CD4-positive, alpha-beta memory T cell (primary cell): ENCODE data around the gene SLC16A4. TPM values are rescaled to one million over a fixed set of nuclear protein-coding genes. Genes with fewer than 3 reads are reported as not detected.
"Not testable (repeated sequence)": the region's sequence is repeated elsewhere in the genome, so short reads cannot be mapped to it uniquely, and the experiment has no call there.

Source experiments
- CTCF ChIA-PET: fragments of 350-600 bp; sonication (Branson Sonifier 250); formaldehyde crosslinking; loops from one replicate; lab custom pipeline; 2021; ENCODE audit warnings: inconsistent platforms; ENCODE audit not compliant: partially characterized antibody; lab: Charles Lee
- POLR2A ChIA-PET: fragments of 350-600 bp; sonication (Branson Sonifier 250); formaldehyde crosslinking; loops from one replicate; lab custom pipeline; 2021; ENCODE audit not compliant: partially characterized antibody; lab: Charles Lee
- DNase-seq, 5 donors: peaks; one replicate each; pipeline versions ENCODE4 v3.0.0 to v3.0.0-alpha.2; 2020 to 2022; ENCODE audit warnings: mixed read lengths in 1 of 5
- H3K27ac ChIP-seq: one replicate; pipeline ENCODE4 v1.7.0; 2013; ENCODE audit warnings: low read depth, low read length
- H3K27me3 ChIP-seq: 2 replicates; pipeline ENCODE4 v1.7.0; 2013; ENCODE audit warnings: mild to moderate bottlenecking, low read length, moderate library complexity; ENCODE audit not compliant: insufficient read depth
- H3K36me3 ChIP-seq: 2 replicates; pipeline ENCODE4 v1.7.0; 2013; ENCODE audit warnings: mild to moderate bottlenecking, low read length, moderate library complexity; ENCODE audit not compliant: insufficient read depth
- H3K4me1 ChIP-seq: 2 replicates; pipeline ENCODE4 v1.7.0; 2013; ENCODE audit warnings: mild to moderate bottlenecking, low read length, moderate library complexity; ENCODE audit not compliant: insufficient read depth
- H3K4me3 ChIP-seq, 2 donors: one replicate each; pipeline ENCODE4 v1.7.0; 2013; ENCODE audit warnings: low read length in 2 of 2, mild to moderate bottlenecking in 1 of 2
- H3K9me3 ChIP-seq, 2 donors: one replicate each; pipeline ENCODE4 v1.7.0; 2013; ENCODE audit warnings: low read length in 2 of 2, control low read depth in 1 of 2; ENCODE audit not compliant: control insufficient read depth in 1 of 2
- H3K27ac Mint-ChIP-seq, 7 donors: one replicate each; pipeline ENCODE4 v1.8.0; 2020 to 2021; ENCODE audit warnings: mixed read lengths in 7 of 7, mild to moderate bottlenecking in 6 of 7, inconsistent platforms in 3 of 7, moderate library complexity in 3 of 7
- H3K27me3 Mint-ChIP-seq, 2 donors: one replicate each; pipeline ENCODE4 v1.8.0; 2020 to 2021; ENCODE audit warnings: mixed read lengths in 2 of 2
- H3K36me3 Mint-ChIP-seq, 2 donors: one replicate each; pipeline ENCODE4 v1.8.0; 2020 to 2021; ENCODE audit warnings: mixed read lengths in 2 of 2, inconsistent platforms in 1 of 2, mild to moderate bottlenecking in 1 of 2
- H3K4me1 Mint-ChIP-seq, 4 donors: one replicate each; pipeline ENCODE4 v1.8.0; 2020 to 2021; ENCODE audit warnings: mixed read lengths in 4 of 4, mild to moderate bottlenecking in 1 of 4
- H3K4me3 Mint-ChIP-seq, 8 donors: one replicate each; pipeline ENCODE4 v1.8.0; 2020 to 2021; ENCODE audit warnings: mixed read lengths in 8 of 8, mild to moderate bottlenecking in 7 of 8, moderate library complexity in 6 of 8, inconsistent platforms in 3 of 8
- H3K9me3 Mint-ChIP-seq, 8 donors: one replicate each; pipeline ENCODE4 v1.8.0; 2020 to 2021; ENCODE audit warnings: mixed read lengths in 8 of 8, mild to moderate bottlenecking in 5 of 8, inconsistent platforms in 3 of 8, moderate library complexity in 1 of 8
- intact Hi-C: fragments of 100-400 bp; cut with micrococcal nuclease; formaldehyde crosslinking; loops from one replicate; pipeline ENCODE4 v1.15.1; 2023
- polyA plus RNA-seq, 2 donors: library from polyadenylated mRNA; unstranded; fragments of 300-500 nt; fragmentation: Illumina TruSeq; gene quantifications; one replicate each; pipeline ENCODE4 v1.2.3, GENCODE V29; 2021
- total RNA-seq, 2 experiments: library from RNA; stranded (reverse); gene quantifications; one replicate each; pipeline ENCODE4 v1.2.3, GENCODE V29; 2021

Gene SLC16A4
- under 1 TPM; 0.39 to 0.90 TPM for total RNA-seq
- under 1 TPM; 0.29 to 0.73 TPM for polyA plus RNA-seq

DNA sequence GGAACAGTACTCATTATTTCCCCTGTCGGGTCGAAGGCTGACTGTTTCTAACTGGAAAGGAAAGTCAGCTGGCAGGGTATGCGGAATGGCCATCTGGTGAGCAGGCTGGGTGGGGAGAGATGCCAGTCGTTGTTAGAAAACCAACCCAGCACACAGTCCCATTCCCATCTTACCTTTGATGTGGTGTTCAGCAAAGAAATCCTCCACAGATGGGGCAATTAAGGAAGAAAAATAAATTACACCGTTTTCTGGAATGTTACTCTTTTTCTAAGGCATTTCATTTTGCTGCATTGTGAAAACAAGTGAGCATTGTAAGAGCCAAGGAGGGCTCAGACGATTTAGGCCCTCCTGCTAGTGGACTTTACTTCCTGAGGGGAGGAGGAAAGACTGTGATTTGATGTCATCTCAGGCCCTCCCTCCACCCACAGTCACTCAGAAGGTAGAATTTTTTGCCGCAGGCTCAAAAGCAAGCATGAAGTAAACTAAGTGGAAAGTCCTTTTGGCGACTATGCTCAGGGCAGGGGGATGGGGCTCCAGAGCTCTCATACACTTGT, at the start of gene SLC16A4:
TSS of gene SLC16A4 (minus strand) at position 335 of the 554 bp plus-strand sequence. CDS start 1,703 bp downstream, outside the sequence.
- H3K27me3 ChIP-seq: no peaks in the 10 kb centered on the region
- DNase-seq: no peak
- H3K36me3 ChIP-seq: no peaks in the 10 kb centered on the region
- H3K4me3 ChIP-seq: no peak within 1 kb of the TSS
- peak within 1 kb of the TSS in 3 of 7 donors; percentile 18 to 68 (median 28) for H3K27ac Mint-ChIP-seq
- ChIA-PET CTCF (no interaction called here), POLR2A (no interaction called here)
- no peak within 1 kb of the TSS for H3K27ac ChIP-seq
- no peaks in the 10 kb centered on the region for H3K9me3 ChIP-seq
- H3K36me3 Mint-ChIP-seq: peaks cover 13 to 14% of the 10 kb centered on the region in 2 donors
- H3K9me3 Mint-ChIP-seq: no peaks in the 10 kb centered on the region
- no peaks in the 10 kb centered on the region for H3K27me3 Mint-ChIP-seq
- peaks cover 0 to 3% (median 0%) of the 10 kb centered on the region in 4 donors for H3K4me1 Mint-ChIP-seq
- no peak within 1 kb of the TSS for H3K4me3 Mint-ChIP-seq
- intact Hi-C loops: no loop called here
- no peaks in the 10 kb centered on the region for H3K4me1 ChIP-seq

DNA sequence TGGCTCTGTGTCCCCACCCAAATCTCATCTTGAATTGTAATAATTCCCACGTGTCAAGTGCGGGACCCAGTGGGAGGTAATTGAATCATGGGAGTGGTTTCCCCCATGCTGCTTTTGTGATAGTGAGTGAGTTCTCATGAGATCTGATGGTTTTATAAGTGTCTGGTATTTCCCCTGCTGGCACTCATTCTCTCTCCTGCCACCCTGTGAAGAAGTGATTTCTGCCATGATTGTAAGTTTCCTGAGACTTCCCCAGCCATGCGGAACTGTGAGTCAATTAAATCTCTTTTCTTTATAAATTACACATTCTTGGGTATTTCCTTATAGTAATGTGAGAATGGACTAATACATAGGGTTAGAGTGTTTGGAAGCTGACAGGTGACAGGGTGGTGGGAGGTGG, 49.0 kb upstream of the SLC16A4 start:
- H3K27me3 ChIP-seq, H3K36me3 ChIP-seq, H3K27ac Mint-ChIP-seq, H3K4me1 ChIP-seq, POLR2A ChIA-PET, H3K9me3 ChIP-seq, DNase-seq, H3K4me3 Mint-ChIP-seq, H3K4me1 Mint-ChIP-seq, H3K36me3 Mint-ChIP-seq, H3K27ac ChIP-seq, intact Hi-C loops, H3K9me3 Mint-ChIP-seq, H3K4me3 ChIP-seq, CTCF ChIA-PET: not testable (repeated sequence)
- H3K27me3 Mint-ChIP-seq: peaks cover 4 to 10% of the 10 kb centered on the region in 2 donors

DNA sequence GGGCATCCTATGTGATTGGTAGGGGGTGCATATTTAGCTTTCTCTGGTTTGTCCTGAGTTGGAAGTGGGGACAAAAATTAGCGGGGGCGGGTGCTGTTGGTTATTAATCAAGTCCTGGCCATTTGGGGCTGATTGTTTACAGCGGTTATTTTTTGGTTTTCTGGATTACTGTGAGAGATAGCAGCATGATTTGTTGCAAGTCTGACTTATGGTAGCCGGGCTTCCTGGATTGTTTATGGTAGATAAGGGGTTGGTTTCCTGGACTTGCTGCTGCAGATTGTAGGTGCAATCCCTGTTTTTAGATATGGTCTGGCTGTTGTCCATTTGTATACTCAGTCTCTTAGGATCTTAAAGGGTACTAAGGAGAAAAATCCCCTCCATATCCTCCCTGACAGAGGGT, 48.1 kb upstream of the SLC16A4 start:
- no peaks in the 10 kb centered on the region for H3K4me1 Mint-ChIP-seq
- H3K27me3 Mint-ChIP-seq: peaks cover 4 to 10% of the 10 kb centered on the region in 2 donors
- H3K36me3 Mint-ChIP-seq: no peaks in the 10 kb centered on the region
- DNase-seq: no peak
- H3K4me3 Mint-ChIP-seq: no peak overlapping the region
- Histone ChIP-seq H3K27ac (no peak overlapping the region), H3K9me3 (no peaks in the 10 kb centered on the region), H3K4me3 (no peak overlapping the region), H3K27me3 (no peaks in the 10 kb centered on the region), H3K36me3 (no peaks in the 10 kb centered on the region), H3K4me1 (no peaks in the 10 kb centered on the region)
- no peaks in the 10 kb centered on the region for H3K9me3 Mint-ChIP-seq
- POLR2A ChIA-PET: no interaction called here
- CTCF ChIA-PET: interaction anchor here (4.5 kb wide), 1 partner anchor 21 kb away, joined by 16 read pairs; no protein-coding TSS in a partner anchor
- intact Hi-C loops: no loop called here
- no peak overlapping the region for H3K27ac Mint-ChIP-seq

DNA sequence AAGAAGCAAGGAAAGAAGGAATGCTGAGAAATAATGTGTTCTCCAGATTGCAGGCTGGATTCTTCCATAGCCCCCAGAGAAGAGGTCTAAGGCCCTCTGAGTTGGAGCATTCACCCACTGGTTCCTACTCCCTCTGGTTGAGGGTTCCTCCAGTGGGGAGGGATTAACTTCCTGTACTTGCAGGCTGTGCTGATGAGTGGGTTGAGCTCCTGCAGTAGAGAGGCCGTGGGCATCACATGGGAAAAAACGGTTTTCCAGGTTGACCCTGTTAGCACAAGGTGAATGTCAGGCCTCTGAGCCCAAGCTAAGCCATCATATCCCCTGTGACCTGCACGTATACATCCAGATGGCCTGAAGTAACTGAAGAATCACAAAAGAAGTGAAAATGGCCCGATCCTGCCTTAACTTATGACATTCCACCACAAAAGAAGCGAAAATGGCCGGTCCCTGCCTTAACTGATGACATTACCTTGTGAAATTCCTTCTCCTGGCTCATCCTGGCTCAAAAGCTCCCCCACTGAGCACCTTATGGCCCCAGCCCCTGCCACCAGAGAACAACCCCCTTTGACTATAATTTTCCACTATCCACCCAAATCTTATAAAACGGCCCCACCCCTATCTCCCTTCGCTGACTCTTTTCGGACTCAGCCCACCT, 46.9 kb upstream of the SLC16A4 start:
- H3K4me1 Mint-ChIP-seq, H3K27ac ChIP-seq, H3K27ac Mint-ChIP-seq, intact Hi-C loops, H3K4me1 ChIP-seq, H3K27me3 ChIP-seq, H3K9me3 Mint-ChIP-seq, H3K36me3 ChIP-seq, H3K27me3 Mint-ChIP-seq, H3K36me3 Mint-ChIP-seq, DNase-seq, H3K9me3 ChIP-seq, H3K4me3 Mint-ChIP-seq, H3K4me3 ChIP-seq, POLR2A ChIA-PET: not testable (repeated sequence)
- CTCF ChIA-PET: interaction anchor here (4.5 kb wide), 1 partner anchor 23 kb away, joined by 16 read pairs; no protein-coding TSS in a partner anchor

DNA sequence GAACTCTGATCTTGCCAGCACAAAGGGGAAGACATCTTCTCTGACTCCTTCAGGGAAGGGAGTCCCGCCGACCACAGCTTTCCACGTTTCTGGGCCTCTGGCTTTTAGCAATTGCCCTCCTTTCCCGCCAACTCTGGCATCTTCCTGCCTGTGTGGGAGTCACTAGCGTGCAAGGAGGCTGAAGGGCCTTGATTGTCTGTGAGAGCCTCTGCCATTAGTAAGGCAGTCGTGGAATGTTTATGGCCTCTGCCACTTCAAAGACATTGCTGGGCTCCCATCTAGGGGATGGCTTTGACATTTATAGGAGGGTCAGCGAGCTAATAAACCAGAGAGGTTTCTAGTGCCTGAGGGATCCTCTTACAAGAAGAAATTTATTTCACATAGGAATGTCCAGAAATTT, 45.8 kb upstream of the SLC16A4 start:
- no peaks in the 10 kb centered on the region for H3K4me1 ChIP-seq
- DNase-seq: no peak
- POLR2A ChIA-PET: no interaction called here
- Mint-ChIP-seq H3K9me3 (no peaks in the 10 kb centered on the region), H3K27me3 (peaks cover 7 to 11% of the 10 kb centered on the region in 2 donors), H3K4me3 (no peak overlapping the region), H3K36me3 (no peaks in the 10 kb centered on the region), H3K4me1 (no peaks in the 10 kb centered on the region), H3K27ac (no peak overlapping the region)
- H3K9me3 ChIP-seq: no peaks in the 10 kb centered on the region
- H3K4me3 ChIP-seq: no peak overlapping the region
- intact Hi-C loops: no loop called here
- H3K27me3 ChIP-seq: no peaks in the 10 kb centered on the region
- no peaks in the 10 kb centered on the region for H3K36me3 ChIP-seq
- H3K27ac ChIP-seq: no peak overlapping the region
- CTCF ChIA-PET: interaction anchor here (0.7 to 4.5 kb wide), 2 partner anchors 24 to 236 kb away, joined by 3 to 16 read pairs; no protein-coding TSS in a partner anchor

DNA sequence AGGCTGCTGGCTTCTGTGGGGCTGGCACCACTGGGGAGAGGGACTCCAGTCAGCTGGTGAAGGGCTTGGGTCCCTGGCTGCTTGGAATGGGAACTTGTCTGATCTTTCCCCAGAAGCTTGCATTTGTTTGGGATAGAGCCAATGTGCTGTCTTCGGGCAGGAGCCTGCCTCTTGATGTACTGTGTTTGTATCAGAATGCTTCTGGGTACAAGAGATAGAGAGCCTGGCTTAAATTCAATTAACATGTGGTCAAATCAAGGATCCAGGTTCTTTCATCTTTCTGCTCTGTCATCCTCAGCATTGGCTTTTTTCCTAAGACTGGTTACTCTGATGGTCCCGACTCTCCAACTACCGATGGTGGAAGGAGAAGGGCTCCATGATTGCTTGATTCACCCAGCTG, 44.1 kb upstream of the SLC16A4 start:
- peaks cover 0 to 1% (median 0%) of the 10 kb centered on the region in 4 donors for H3K4me1 Mint-ChIP-seq
- no peak overlapping the region for H3K27ac ChIP-seq
- H3K36me3 Mint-ChIP-seq: no peaks in the 10 kb centered on the region
- no peak for DNase-seq
- no peak overlapping the region for H3K27ac Mint-ChIP-seq
- no peak overlapping the region for H3K4me3 ChIP-seq
- peaks cover 8 to 23% of the 10 kb centered on the region in 2 donors for H3K27me3 Mint-ChIP-seq
- CTCF ChIA-PET: interaction anchor here (1.2 to 4.5 kb wide), 3 partner anchors 25 to 226 kb away, joined by 4 to 16 read pairs (median 5); no protein-coding TSS in a partner anchor
- no peaks in the 10 kb centered on the region for H3K9me3 Mint-ChIP-seq
- H3K27me3 ChIP-seq: no peaks in the 10 kb centered on the region
- no peak overlapping the region for H3K4me3 Mint-ChIP-seq
- no peaks in the 10 kb centered on the region for H3K4me1 ChIP-seq
- H3K9me3 ChIP-seq: no peaks in the 10 kb centered on the region
- no peaks in the 10 kb centered on the region for H3K36me3 ChIP-seq
- intact Hi-C loops: no loop called here
- POLR2A ChIA-PET: no interaction called here

DNA sequence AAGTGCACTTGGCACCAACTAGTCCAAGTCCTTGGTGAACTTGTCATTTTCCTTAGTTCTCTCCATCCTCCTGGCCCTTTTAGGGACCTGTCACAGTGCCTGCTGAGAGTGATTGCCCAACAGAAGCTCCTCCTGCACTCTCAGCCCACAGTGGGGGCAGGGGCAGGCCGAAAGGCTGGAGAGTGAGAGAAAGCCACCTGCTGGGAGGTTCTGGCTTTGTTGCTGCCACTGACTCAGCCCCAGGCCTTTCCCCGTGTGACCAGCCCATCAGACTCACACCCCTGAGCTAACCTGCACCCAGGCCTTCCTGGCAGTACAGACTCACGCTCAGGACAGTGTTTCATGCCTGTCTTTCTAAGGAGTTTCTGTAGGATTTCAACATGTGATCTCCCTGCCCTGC, 43.0 kb upstream of the SLC16A4 start:
- no peaks in the 10 kb centered on the region for H3K9me3 ChIP-seq
- ChIA-PET POLR2A (no interaction called here), CTCF (interaction anchor here (1.2 kb wide), 1 partner anchor 26 kb away, joined by 4 read pairs; no protein-coding TSS in a partner anchor)
- intact Hi-C loops: no loop called here
- H3K4me1 ChIP-seq: no peaks in the 10 kb centered on the region
- Mint-ChIP-seq H3K27me3 (peaks cover 8 to 22% of the 10 kb centered on the region in 2 donors), H3K9me3 (no peaks in the 10 kb centered on the region), H3K4me1 (peaks cover 0 to 1% (median 0%) of the 10 kb centered on the region in 4 donors), H3K27ac (no peak overlapping the region), H3K36me3 (no peaks in the 10 kb centered on the region), H3K4me3 (no peak overlapping the region)
- H3K27me3 ChIP-seq: no peaks in the 10 kb centered on the region
- no peak overlapping the region for H3K4me3 ChIP-seq
- DNase-seq: no peak
- no peaks in the 10 kb centered on the region for H3K36me3 ChIP-seq
- H3K27ac ChIP-seq: no peak overlapping the region
